Measurements from ENCODE around the gene LRMDA. TPM values are rescaled to one million over a fixed set of nuclear protein-coding genes. Genes with fewer than 3 reads are reported as not detected.

Gene LRMDA
- total and polyA plus RNA-seq, 2 of the 8 experiments (the other 6 are each of a cell fraction or from before 2014, with no cell fraction given), result 0.86 to 2.8 TPM

GRCh38 chr10:76522547-76522946 is 1091.1 kb downstream of the LRMDA start:
- Histone ChIP-seq H3K27ac (ENCODE audit: low read depth, low read length) (no peak overlapping the region), H4K91ac (replicated peaks; ENCODE audit: insufficient read length, low read length) (no peak overlapping the region), H3K36me3 (ENCODE audit: control insufficient read depth in 2 of 4, insufficient read depth in 4 of 4, low read length in 3 of 4) (no peaks in the 10 kb centered on the region), H3K23ac (ENCODE audit: insufficient read length) (no peak overlapping the region), H3K4ac (replicated peaks; ENCODE audit: insufficient read length, low read depth, low read length) (no peak overlapping the region), H3K79me1 (ENCODE audit: low read depth, low read length) (no peaks in the 10 kb centered on the region), H3K79me2 (ENCODE audit: control insufficient read depth in 1 of 2, insufficient read depth in 2 of 2, low read length in 2 of 2) (no peaks in the 10 kb centered on the region), H4K5ac (ENCODE audit: insufficient read length, low read depth, low read length) (no peak overlapping the region), H2BK20ac (ENCODE audit: low read length) (no peak overlapping the region), H3K9ac (replicated peaks in 1 of 4; ENCODE audit: extremely low read depth in 1 of 4, low read depth in 3 of 4, low read length in 3 of 4) (no peak overlapping the region), H3K23me2 (ENCODE audit: low read depth, low read length) (no peaks in the 10 kb centered on the region), H2BK5ac (ENCODE audit: low read depth, low read length) (no peak overlapping the region), H3K4me2 (ENCODE audit: insufficient read depth in 1 of 2, low read depth in 2 of 2, low read length in 2 of 2) (no peak overlapping the region), H2BK15ac (ENCODE audit: low read length) (no peak overlapping the region), H2BK120ac (replicated peaks; ENCODE audit: low read depth, low read length) (no peak overlapping the region), H3K4me1 (replicated peaks in 1 of 4; ENCODE audit: control insufficient read depth in 3 of 4, insufficient read depth in 4 of 4, low read length in 3 of 4) (no peaks in the 10 kb centered on the region), H3K9me3 (ENCODE audit: insufficient read depth in 2 of 2, low read depth in 1 of 2, low read length in 1 of 2) (no peaks in the 10 kb centered on the region), H4K8ac (ENCODE audit: extremely low read depth, insufficient read depth, low read length) (no peak overlapping the region), H2BK12ac (ENCODE audit: low read depth, low read length) (no peak overlapping the region), H3K27me3 (replicated peaks in 1 of 4; ENCODE audit: control insufficient read depth in 3 of 4, extremely low read depth in 1 of 4, insufficient read depth in 3 of 4, low read length in 3 of 4) (peaks cover 0 to 1% (median 0%) of the 10 kb centered on the region in 4 experiments; a peak in 1 of 7 replicates), H3K14ac (ENCODE audit: insufficient read length) (no peak overlapping the region), H3K56ac (replicated peaks; ENCODE audit: insufficient read length, low read depth, low read length) (no peak overlapping the region), H4K20me1 (replicated peaks in 1 of 2; ENCODE audit: control insufficient read depth in 1 of 2, insufficient read depth in 2 of 2, low read length in 2 of 2) (no peaks in the 10 kb centered on the region), H3K4me3 (ENCODE audit: extremely low read depth in 1 of 4, insufficient read depth in 2 of 4, low read depth in 3 of 4, low read length in 4 of 4) (no peak overlapping the region), H2AFZ (ENCODE audit: low read length) (no peak overlapping the region), H3K18ac (ENCODE audit: extremely low read depth, low read length) (no peak overlapping the region), H2AK5ac (ENCODE audit: low read depth, low read length) (no peak overlapping the region)
- CTCF ChIA-PET (ENCODE audit: partially characterized antibody), result no interaction called here
- DNase-seq (ENCODE audit: low read depth in 1 of 2, low spot score in 2 of 2), result no peak
- POLR2A ChIA-PET (ENCODE audit: partially characterized antibody), result no interaction called here
- TF ChIP-seq TAF1 (IDR thresholded peaks at IDR 0.05; ENCODE audit: low read depth, low read length), result no peak
- TF ChIP-seq PHF8 (conservative IDR thresholded peaks at IDR 0.05; ENCODE audit: low read depth, low read length), result no peak
- TF ChIP-seq CTBP2 (IDR thresholded peaks at IDR 0.05; ENCODE audit: borderline replicate concordance, insufficient read depth, insufficient read length, low read length), result no peak
- no peak for TF ChIP-seq HDAC2 (IDR thresholded peaks at IDR 0.05; ENCODE audit: borderline replicate concordance in 1 of 2, low read depth in 2 of 2, low read length in 2 of 2)
- no peak for TF ChIP-seq RXRA (IDR thresholded peaks at IDR 0.05; ENCODE audit: insufficient read depth, low read depth, low read length)
- TF ChIP-seq CHD2 (IDR thresholded peaks at IDR 0.05; ENCODE audit: low read length), result no peak
- TF ChIP-seq YY1 (IDR thresholded peaks at IDR 0.05; ENCODE audit: low read depth, low read length), result no peak
- no peak for TF ChIP-seq ZNF274 (IDR thresholded peaks at IDR 0.05; ENCODE audit: borderline replicate concordance, extremely low read depth, low read length)
- no peak for TF ChIP-seq TCF12 (IDR thresholded peaks at IDR 0.05; ENCODE audit: low read depth, low read length)
- TF ChIP-seq POU5F1 (IDR thresholded peaks at IDR 0.05; ENCODE audit: low read depth, low read length), result no peak
- TF ChIP-seq SUZ12 (IDR thresholded peaks at IDR 0.05; ENCODE audit: low read length), result no peak
- FAIRE-seq, result no peak
- WGBS, 2 experiments (ENCODE audit: extremely low coverage in 1 of 2, insufficient coverage in 1 of 2, insufficient read length in 1 of 2, insufficient replicate concordance in 2 of 2, low coverage in 1 of 2, low lambda C conversion rate in 2 of 2, missing lambda C conversion rate in 1 of 2), result 82% methylated on average over 7 of the region's 7 CpGs; no CpG with 5 or more reads in 1 of the 2 experiments
